ENCODE data around the gene FITM2. TPM values are rescaled to one million over a fixed set of nuclear protein-coding genes. Genes with fewer than 3 reads are reported as not detected.

Gene FITM2
- total and polyA plus RNA-seq, 11 donors = 31.5 to 165 (median 111) TPM

DNA sequence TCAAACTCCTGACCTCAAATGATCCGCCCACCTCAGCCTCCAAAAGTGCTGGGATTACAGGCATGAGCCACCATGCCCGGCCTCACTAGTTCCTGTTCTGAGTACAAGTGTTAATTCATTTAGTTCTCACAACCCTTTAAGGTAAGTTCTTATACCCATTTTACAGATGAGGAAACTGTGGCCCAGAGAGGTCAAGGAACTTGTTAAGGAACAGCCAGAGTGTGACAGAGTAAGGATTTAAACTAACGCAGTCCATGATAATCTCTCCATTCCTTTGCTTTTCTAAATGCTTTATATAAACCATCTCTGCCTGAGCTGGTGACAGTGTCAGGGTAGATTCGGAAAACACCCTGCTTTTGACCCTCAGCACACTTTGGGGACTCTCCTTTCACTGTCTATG lies 13.3 kb downstream of the FITM2 start:
- Histone ChIP-seq H3K4me3 (no peak overlapping the region), H3K4me1 (peaks cover 0 to 46% (median 9%) of the 10 kb centered on the region in 12 donors), H3K9me3 (no peaks in the 10 kb centered on the region), H3K36me3 (no peaks in the 10 kb centered on the region), H3K27me3 (no peaks in the 10 kb centered on the region), H3K27ac (no peak overlapping the region)
- ATAC-seq (no peak), DNase-seq (no peak)
- intact Hi-C loops (cut with DNase I) = no loop called here
- TF ChIP-seq POLR2A (IDR thresholded peaks at IDR 0.05) = no peak
- TF ChIP-seq, protein P1, sequence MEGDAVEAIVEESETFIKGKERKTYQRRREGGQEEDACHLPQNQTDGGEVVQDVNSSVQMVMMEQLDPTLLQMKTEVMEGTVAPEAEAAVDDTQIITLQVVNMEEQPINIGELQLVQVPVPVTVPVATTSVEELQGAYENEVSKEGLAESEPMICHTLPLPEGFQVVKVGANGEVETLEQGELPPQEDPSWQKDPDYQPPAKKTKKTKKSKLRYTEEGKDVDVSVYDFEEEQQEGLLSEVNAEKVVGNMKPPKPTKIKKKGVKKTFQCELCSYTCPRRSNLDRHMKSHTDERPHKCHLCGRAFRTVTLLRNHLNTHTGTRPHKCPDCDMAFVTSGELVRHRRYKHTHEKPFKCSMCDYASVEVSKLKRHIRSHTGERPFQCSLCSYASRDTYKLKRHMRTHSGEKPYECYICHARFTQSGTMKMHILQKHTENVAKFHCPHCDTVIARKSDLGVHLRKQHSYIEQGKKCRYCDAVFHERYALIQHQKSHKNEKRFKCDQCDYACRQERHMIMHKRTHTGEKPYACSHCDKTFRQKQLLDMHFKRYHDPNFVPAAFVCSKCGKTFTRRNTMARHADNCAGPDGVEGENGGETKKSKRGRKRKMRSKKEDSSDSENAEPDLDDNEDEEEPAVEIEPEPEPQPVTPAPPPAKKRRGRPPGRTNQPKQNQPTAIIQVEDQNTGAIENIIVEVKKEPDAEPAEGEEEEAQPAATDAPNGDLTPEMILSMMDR (IDR thresholded peaks at IDR 0.05) = no peak
- 91 to 98% (median 95%) methylated on average over 4 of the region's 4 CpGs for WGBS, 4 donors

GRCh38 chr20:44296011-44296410 lies 15.0 kb downstream of the FITM2 start:
- WGBS, 4 donors = 42 to 57% (median 47%) methylated on average over 7 of the region's 7 CpGs
- Histone ChIP-seq H3K4me3 (no peak overlapping the region), H3K4me1 (peaks cover 0 to 37% (median 7%) of the 10 kb centered on the region in 12 donors), H3K27ac (peak overlapping the region in 2 of 12 donors; percentile 8 to 55), H3K36me3 (no peaks in the 10 kb centered on the region), H3K9me3 (no peaks in the 10 kb centered on the region), H3K27me3 (no peaks in the 10 kb centered on the region)
- DNase-seq (peak in 2 of 5 donors; percentile 45 to 62), ATAC-seq (peak; percentile 76 to 87 (median 79))
- intact Hi-C loops (cut with DNase I) = no loop called here
- TF ChIP-seq, protein P1 (IDR thresholded peaks at IDR 0.05) = no peak

- Histone ChIP-seq H3K27me3 (no peaks in the 10 kb centered on the region), H3K4me3 (no peak overlapping the region), H3K4me1 (peaks cover 0 to 37% (median 16%) of the 10 kb centered on the region in 12 donors), H3K9me3 (no peaks in the 10 kb centered on the region), H3K27ac (no peak overlapping the region), H3K36me3 (peaks cover 0 to 5% (median 0%) of the 10 kb centered on the region in 9 donors)
- DNase-seq (no peak), ATAC-seq (no peak)
- TF ChIP-seq POLR2A (IDR thresholded peaks at IDR 0.05) = no peak
- TF ChIP-seq, protein P1 (IDR thresholded peaks at IDR 0.05) = no peak
- intact Hi-C loops (cut with DNase I) = no loop called here
- 80 to 88% (median 87%) methylated on average over 7 of the region's 7 CpGs for WGBS, 4 donors
Observed at GRCh38 chr20:44291754-44292153, 19.2 kb downstream of the FITM2 start.

GRCh38 chr20:44288252-44288651 lies 22.8 kb downstream of the FITM2 start:
- no peak for TF ChIP-seq POLR2A (IDR thresholded peaks at IDR 0.05)
- TF ChIP-seq, protein P1 (IDR thresholded peaks at IDR 0.05) = no peak

More at GRCh38 chr20:44288252-44288651, 22.8 kb downstream of the FITM2 start:
- intact Hi-C loops (cut with DNase I) = no loop called here
- H3K9me3 ChIP-seq = no peaks in the 10 kb centered on the region
- WGBS, 4 donors = 94 to 99% (median 98%) methylated on average over 3 of the region's 3 CpGs
- ATAC-seq (peak; percentile 32 to 65 (median 46)), DNase-seq (no peak)
- H3K36me3 ChIP-seq = peaks cover 0 to 5% (median 0%) of the 10 kb centered on the region in 9 donors
- H3K27ac ChIP-seq = peak overlapping the region in 2 of 12 donors; percentile 58 to 69
- no peak overlapping the region for H3K4me3 ChIP-seq
- peaks cover 0 to 17% (median 10%) of the 10 kb centered on the region in 12 donors for H3K4me1 ChIP-seq
- no peaks in the 10 kb centered on the region for H3K27me3 ChIP-seq

Data from heart left ventricle (tissue), 16 donors.